Gastroesophageal sphincter (tissue), 3 donors: ENCODE measurements around the gene CEACAM16.

Experiments used
- CTCF ChIP-seq, 4 experiments: fragments of 200-600 bp in 2 of 4; fragments of 450-650 bp in 2 of 4; sonication (generic) in 1 of 4; IDR thresholded peaks; one replicate each; pipeline ENCODE4 v1.5.1; 2017 to 2019; ENCODE audit warnings: antibody characterized with exemption in 4 of 4, mild to moderate bottlenecking in 2 of 4, moderate library complexity in 2 of 4
- POLR2A ChIP-seq, 2 donors: fragments of 450-650 bp; IDR thresholded peaks; one replicate each; pipeline ENCODE4 v1.6.1; 2017; ENCODE audit warnings: antibody characterized with exemption in 2 of 2, mild to moderate bottlenecking in 2 of 2, moderate library complexity in 1 of 2

DNA sequence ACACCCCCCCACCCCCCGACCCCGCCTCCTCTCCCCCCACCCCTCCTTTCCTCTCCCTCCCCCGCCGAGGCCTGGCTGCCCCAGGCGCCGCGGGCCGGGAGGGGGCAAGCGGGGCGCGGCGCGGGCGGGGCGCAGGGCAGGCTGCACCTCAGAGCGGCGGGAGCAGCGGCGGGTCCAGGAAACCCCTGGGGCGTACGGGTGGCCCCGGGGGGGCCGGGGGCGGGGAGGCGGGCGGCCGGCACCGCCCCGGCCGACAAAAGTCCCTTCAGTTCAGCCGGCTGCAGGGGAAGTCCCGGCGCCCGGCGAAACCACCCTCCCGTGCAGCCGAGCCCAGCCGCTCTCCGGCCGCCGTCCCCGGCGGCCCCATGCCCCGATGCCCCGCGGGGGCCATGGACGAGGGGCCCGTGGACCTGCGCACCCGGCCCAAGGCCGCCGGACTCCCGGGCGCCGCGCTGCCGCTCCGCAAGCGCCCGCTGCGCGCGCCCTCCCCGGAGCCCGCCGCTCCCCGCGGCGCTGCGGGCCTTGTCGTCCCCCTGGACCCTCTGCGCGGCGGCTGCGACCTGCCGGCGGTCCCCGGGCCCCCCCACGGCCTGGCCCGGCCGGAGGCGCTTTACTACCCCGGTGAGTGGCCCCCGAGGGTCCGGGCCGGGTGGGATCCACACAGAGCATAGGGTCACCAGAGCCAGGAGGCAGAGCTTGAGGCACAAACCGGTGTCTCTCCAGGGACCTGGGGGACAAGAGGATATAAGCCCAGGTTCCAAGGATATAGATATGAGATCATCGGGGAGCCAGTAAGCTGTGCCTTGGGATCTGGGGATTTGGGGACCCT lies 49.7 kb downstream of the CEACAM16 start, which contains the start of gene BCL3:
- TF ChIP-seq CTCF (IDR thresholded peaks at IDR 0.05) = peak in 2 of 4 experiments; percentile 9 to 18
- peak; percentile 48 to 63 for TF ChIP-seq POLR2A (IDR thresholded peaks at IDR 0.05)
